Measurements from ENCODE around the gene RNF167.

RNF167 gene

GRCh38 chr17:4939796-4940554, at the start of gene RNF167, which contains the start of gene SLC25A11:
TSS of gene RNF167 (plus strand) at chr17:4940268. CDS start at chr17:4940910, 642 bp downstream.
TSS of gene SLC25A11 (minus strand) at chr17:4940046. CDS start at chr17:4939910, 136 bp downstream.
- peak; percentile 87 to 91 for DNase-seq (ENCODE audit: low read depth in 2 of 2)

DNA sequence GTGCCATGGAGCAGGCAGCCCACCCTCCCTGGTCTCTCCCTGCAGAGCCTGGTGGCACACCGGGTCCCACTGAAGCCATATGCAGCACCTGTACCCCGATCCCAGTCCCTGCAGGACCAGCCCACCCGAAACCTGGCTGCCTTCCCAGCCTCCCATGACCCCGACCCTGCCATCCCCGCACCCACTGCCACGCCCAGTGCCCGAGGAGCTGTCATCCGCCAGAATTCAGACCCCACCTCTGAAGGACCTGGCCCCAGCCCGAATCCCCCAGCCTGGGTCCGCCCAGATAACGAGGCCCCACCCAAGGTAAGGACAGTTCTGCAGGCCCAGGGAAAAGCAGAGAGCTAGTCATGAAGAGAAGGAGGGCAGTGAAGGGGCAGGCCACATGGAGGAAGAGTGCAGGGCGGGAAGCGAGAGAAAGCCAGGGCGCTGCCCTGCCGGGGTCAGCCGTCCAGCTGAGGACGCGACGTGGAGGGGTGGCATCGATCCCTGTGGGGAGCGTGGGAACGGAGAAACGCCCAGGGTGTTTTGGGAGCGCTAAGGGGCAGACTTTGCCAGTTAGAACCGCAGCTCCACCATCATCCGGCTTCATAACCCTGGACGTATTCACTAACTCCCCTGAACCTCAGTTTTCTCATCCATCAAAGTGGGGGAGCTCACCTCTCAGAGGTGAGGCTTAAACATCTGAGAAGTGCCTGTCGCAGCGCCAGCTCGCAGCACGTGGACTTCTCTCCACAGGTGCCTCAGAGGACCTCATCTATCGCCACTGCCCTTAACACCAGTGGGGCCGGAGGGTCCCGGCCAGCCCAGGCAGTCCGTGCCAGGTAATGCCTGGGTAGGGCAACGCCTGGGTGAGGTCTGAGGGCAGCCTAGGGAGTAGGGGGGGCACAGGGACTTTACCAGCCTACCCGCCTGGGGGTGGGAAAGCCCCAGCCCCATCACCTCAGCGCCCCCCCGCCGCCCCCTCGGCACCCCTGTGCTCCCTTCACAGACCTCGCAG, 48.4 kb upstream of the RNF167 start:
- no peak for DNase-seq (ENCODE audit: low read depth in 2 of 2)

GRCh38 chr17:4892499-4893221, 47.4 kb upstream of the RNF167 start:
- no peak for DNase-seq (ENCODE audit: low read depth in 2 of 2)

DNA sequence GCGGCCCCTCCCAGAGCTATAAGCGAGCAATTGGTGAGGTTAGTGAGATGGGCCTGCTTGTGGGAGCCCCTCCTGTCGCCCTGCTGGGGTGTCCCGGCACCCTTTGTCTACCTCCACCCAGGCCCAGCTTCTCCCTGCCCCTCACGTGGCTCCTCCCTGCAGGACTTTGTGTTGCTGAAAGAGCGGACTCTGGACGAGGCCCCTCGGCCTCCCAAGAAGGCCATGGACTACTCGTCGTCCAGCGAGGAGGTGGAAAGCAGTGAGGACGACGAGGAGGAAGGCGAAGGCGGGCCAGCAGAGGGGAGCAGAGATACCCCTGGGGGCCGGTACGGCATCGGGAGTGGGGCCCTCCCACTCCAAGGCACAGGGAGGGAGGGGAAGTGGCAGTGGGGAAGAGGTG, 46.8 kb upstream of the RNF167 start:
- no peak for DNase-seq (ENCODE audit: low read depth in 2 of 2)

DNA sequence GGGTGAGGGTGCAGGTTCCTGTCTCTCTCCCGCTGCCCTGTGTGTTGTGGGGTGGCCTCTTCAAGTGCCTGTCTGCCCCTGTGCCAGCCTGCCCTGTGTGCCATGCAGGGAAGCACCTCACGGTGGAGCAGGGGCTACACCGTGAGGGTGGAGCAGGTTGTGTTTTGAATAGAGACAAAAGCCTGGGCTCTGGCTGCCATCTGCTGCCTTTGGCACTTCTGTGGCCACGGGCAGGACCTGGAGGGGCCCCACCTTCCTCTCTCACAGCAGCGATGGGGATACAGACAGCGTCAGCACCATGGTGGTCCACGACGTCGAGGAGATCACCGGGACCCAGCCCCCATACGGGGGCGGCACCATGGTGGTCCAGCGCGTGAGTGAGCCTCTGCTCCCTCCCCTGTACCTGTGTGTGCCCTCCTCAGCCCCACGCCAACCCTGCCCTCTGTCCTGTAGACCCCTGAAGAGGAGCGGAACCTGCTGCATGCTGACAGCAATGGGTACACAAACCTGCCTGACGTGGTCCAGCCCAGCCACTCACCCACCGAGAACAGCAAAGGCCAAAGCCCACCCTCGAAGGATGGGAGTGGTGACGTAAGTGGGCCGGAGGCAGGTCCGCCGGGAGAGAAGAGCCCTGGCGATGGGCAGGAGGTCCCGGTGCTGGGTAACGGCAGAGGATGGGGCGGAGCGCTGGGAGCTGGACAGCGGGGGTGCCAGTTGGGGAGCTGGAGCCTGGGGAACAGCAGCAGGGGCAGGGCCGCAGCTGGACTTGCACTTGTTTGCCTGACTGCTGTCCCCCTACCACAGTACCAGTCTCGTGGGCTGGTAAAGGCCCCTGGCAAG, 46.1 kb upstream of the RNF167 start:
- DNase-seq (ENCODE audit: low read depth in 2 of 2): no peak

DNA sequence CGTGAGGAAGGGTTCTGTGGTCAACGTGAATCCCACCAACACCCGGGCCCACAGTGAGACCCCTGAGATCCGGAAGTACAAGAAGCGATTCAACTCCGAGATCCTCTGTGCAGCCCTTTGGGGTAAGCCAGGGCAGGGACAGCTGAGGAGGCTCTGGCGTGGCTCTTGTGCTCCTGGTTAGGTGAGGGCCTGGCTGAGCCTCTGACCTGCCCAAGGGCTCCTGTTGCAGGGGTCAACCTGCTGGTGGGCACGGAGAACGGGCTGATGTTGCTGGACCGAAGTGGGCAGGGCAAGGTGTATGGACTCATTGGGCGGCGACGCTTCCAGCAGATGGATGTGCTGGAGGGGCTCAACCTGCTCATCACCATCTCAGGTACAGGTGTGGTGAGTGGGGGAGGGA, 44.9 kb upstream of the RNF167 start:
- DNase-seq (ENCODE audit: low read depth in 2 of 2): no peak

DNA sequence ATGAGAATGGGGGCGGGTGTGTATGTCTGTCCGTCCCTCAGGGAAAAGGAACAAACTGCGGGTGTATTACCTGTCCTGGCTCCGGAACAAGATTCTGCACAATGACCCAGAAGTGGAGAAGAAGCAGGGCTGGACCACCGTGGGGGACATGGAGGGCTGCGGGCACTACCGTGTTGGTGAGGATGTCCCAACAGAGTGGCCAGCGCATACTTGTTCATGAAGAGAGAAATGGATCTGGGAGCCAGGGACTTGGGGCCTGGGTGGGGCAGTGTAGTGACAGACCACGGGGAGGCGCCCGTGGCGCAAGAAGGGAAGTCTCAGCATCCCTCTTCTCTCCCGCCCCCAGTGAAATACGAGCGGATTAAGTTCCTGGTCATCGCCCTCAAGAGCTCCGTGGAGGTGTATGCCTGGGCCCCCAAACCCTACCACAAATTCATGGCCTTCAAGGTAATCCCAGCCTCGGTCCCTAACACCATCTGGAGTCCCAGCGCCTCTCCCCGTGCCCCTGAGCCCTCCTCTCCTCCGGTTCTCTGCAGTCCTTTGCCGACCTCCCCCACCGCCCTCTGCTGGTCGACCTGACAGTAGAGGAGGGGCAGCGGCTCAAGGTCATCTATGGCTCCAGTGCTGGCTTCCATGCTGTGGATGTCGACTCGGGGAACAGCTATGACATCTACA, 44.3 kb upstream of the RNF167 start:
- no peak for DNase-seq (ENCODE audit: low read depth in 2 of 2)

DNA sequence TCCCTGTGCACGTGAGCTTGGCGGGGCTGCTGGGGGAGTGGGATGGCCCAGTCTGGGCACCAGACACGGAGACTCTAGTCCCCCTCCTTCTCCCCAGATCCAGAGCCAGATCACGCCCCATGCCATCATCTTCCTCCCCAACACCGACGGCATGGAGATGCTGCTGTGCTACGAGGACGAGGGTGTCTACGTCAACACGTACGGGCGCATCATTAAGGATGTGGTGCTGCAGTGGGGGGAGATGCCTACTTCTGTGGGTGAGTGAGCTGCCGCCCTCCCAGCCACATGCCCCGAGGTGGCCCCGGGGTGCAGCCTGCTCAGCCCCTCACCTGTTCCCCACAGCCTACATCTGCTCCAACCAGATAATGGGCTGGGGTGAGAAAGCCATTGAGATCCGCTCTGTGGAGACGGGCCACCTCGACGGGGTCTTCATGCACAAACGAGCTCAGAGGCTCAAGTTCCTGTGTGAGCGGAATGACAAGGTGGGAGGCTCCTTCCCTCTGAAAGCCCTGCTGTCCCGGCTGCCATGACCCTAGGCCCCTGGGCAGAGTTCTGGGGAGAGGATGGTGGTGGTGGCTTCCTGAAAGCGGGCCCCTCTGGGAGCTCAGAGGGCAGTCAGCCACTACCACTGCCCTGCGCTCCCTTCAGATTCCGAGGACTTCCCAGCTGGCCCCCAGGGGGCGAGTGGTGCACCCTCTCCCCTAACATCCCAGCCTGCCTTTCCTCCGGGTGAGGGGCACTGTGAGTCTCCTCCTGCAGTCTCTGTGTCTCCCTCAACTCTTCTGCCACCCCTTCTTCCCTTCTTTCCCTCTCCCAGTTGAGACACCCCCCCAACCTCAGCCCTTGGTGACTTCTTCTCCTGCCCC, 43.5 kb upstream of the RNF167 start:
- no peak for DNase-seq (ENCODE audit: low read depth in 2 of 2)

GRCh38 chr17:4897198-4897687, 42.8 kb upstream of the RNF167 start:
- no peak for DNase-seq (ENCODE audit: low read depth in 2 of 2)

DNA sequence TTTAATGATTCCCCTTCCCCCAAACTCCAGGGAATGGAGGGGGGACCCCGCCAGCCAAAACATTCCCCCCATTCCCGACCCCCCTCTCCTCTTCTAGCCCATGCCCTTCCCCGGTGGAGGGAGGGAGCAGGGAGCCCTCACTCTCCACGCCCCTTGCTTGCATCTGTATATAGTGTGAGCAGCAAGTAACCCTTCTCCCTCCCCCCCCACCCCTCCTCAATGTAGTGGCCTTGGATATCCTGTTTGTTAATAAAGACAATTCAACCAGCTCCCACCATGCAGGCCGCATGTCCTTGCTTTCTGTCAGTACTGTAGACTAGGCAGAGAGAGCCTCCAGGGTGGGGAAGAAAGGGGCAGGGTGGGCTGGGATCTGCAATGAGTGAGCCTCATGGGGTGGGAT, 42.3 kb upstream of the RNF167 start:
- no peak for DNase-seq (ENCODE audit: low read depth in 2 of 2)

DNA sequence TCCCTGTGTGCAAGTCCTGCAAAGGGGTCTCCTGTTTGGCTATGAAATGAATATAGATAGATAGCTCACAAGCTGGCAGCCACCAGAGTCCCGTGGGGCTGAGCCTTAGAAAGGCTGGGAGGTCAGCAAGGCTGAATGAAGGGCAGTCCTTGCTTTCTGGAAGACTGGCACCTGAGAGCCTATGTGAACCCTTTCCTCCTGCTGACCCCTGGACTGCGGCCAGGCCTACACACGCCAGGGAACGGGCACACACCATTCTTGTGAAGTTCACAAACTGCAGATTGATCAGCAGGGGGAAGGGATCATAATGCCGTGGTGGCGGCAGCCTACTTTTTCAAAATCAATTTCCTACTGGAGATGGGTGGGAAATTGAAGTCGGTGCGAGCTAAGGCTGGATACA, 41.7 kb upstream of the RNF167 start:
- DNase-seq (ENCODE audit: low read depth in 2 of 2): no peak

DNA sequence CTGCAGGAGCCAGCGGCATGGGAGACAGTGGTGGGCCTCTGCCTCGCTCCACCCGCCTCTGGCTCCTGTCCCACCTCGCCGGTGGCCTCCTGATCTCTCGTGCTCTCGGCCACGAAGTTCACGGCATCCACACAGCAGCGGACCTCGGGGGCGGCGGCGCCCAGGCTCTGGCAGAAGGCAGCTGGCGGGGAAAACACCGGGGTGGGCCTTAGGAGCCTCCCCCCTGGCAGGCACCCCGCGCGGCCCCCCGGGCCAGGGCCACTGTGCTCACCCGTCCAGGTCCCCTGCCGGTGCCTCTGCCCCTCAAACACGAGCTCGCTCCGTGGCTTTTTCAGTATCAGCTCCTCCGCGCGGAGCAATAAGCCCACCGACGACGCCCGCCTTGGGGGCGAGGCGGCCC, 41.1 kb upstream of the RNF167 start:
- no peak for DNase-seq (ENCODE audit: low read depth in 2 of 2)

- peak; percentile 93 to 96 for DNase-seq (ENCODE audit: low read depth in 2 of 2)
These were observed 40.5 kb upstream of the RNF167 start, which contains the start of gene C17orf107 for GRCh38 chr17:4899341-4900230. TSS of gene C17orf107 (plus strand) at chr17:4899536. CDS start at chr17:4899763, 227 bp downstream.

DNA sequence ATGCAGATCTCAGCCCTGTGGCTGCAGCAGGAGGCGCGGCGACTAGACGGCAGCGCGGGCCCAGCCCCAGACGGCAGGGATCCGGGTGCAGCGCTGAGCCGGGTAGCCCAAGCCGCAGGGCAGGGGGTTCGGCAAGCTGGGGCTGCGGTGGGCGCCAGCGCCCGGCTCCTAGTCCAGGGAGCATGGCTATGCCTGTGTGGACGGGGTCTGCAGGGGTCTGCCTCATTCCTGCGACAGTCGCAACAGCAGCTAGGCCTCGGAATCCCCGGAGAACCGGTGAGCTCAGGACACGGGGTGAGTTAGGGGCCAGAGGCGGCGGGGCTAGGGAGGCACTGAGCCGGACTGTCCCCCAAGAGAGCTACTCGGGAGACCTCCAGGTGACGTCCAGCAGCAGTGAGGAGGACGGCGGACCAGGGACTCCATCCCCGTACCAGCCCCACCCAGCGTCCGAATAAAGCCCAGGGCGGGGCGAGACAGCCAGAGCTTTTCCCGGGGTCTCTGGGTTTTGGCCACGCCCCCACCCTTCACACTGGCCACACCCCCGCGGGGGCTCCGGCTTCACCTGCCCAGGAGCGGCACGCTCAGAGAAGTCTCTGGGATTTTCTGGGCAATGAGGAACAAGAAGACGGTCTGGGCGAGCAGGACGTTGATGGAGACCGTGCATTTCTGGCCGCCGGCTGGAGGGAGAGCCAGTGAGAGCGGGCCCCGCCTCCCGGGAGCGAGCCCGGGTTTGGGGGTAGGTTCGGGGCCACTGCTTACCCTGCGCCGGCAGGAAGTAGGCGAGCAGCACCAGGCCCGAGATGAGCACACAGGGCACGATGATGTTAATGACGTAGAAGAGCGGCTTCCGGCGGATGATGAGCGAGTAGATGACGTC, 39.6 kb upstream of the RNF167 start:
- no peak for DNase-seq (ENCODE audit: low read depth in 2 of 2)

GRCh38 chr17:4901108-4901647, 38.9 kb upstream of the RNF167 start:
- no peak for DNase-seq (ENCODE audit: low read depth in 2 of 2)

GRCh38 chr17:4901648-4902344, 38.3 kb upstream of the RNF167 start:
- no peak for DNase-seq (ENCODE audit: low read depth in 2 of 2)

Measured in stimulated activated CD8-positive, alpha-beta memory T cell treated with anti-CD3 and anti-CD28 coated beads, Interleukin-2, amount 100 ng/mL, for 48 hours (primary cell).